PFSK-1 (cell line): Measurements from ENCODE around the gene ODAM.

Source experiments
- FOXP2 ChIP-seq: optimal IDR thresholded peaks from 2 replicates; pipeline ENCODE3; 2011; ENCODE audit warnings: borderline replicate concordance, control low read depth, inconsistent platforms; ENCODE audit not compliant: insufficient read depth; ENCODE audit errors: extremely low read length, extremely low read depth
- POLR2AphosphoS5 ChIP-seq: IDR thresholded peaks from 2 replicates; pipeline ENCODE4 v1.6.1; 2012; ENCODE audit warnings: low read depth, mild to moderate bottlenecking, control low read depth, low read length, moderate library complexity
- REST ChIP-seq, 2 experiments: IDR thresholded peaks; 2 replicates each; pipeline versions ENCODE4 v1.6.1 to v1.8.0; 2011 to 2012; ENCODE audit warnings: low read depth in 2 of 2, low read length in 2 of 2, control low read depth in 1 of 2, inconsistent platforms in 1 of 2, mild to moderate bottlenecking in 1 of 2, moderate library complexity in 1 of 2; ENCODE audit not compliant: insufficient read depth in 1 of 2

GRCh38 chr4:70177090-70177489 lies 18.4 kb upstream of the ODAM start:
- TF ChIP-seq POLR2AphosphoS5 = no peak
- TF ChIP-seq FOXP2 = no peak
- no peak for TF ChIP-seq REST (IDR thresholded peaks at IDR 0.05; ENCODE audit: insufficient read depth in 1 of 2, low read depth in 2 of 2, low read length in 2 of 2)
